Karpas-422 (cell line): Measurements from ENCODE around the gene MAN2A2. TPM values are rescaled to one million over a fixed set of nuclear protein-coding genes. Genes with fewer than 3 reads are reported as not detected.

Experiments used
- DNase-seq: peaks from one replicate; pipeline ENCODE4 v3.0.0-alpha.2; 2015
- H2AFZ ChIP-seq: fragments of 200-600 bp; sonication (generic); 2 replicates; pipeline ENCODE4 v1.6.1; 2014; ENCODE audit warnings: antibody characterized with exemption, low read length, mixed read lengths
- H3K27ac ChIP-seq: fragments of 200-600 bp; sonication (generic); 2 replicates; pipeline ENCODE4 v1.5.1; 2014; ENCODE audit warnings: mild to moderate bottlenecking, low read length, moderate library complexity
- H3K27me3 ChIP-seq: fragments of 200-600 bp; sonication (generic); 2 replicates; pipeline ENCODE4 v1.6.1; 2014; ENCODE audit warnings: low read length, mixed read lengths
- H3K36me3 ChIP-seq: fragments of 200-600 bp; sonication (generic); 2 replicates; pipeline ENCODE4 v1.6.1; 2014; ENCODE audit warnings: low read length, mixed read lengths; ENCODE audit not compliant: insufficient read depth
- H3K4me1 ChIP-seq: fragments of 200-600 bp; sonication (generic); 2 replicates; pipeline ENCODE4 v1.6.1; 2014; ENCODE audit warnings: mild to moderate bottlenecking, low read length, mixed read lengths
- H3K4me2 ChIP-seq: fragments of 200-600 bp; sonication (generic); 2 replicates; pipeline ENCODE4 v1.6.1; 2014; ENCODE audit warnings: low read length, low read depth, mild to moderate bottlenecking; ENCODE audit not compliant: poor library complexity, severe bottlenecking
- H3K4me3 ChIP-seq: fragments of 200-600 bp; sonication (generic); 2 replicates; pipeline ENCODE4 v1.5.1; 2014; ENCODE audit warnings: mild to moderate bottlenecking, antibody characterized with exemption, low read length, mixed read lengths
- H3K79me2 ChIP-seq: fragments of 200-600 bp; sonication (generic); 2 replicates; pipeline ENCODE4 v1.6.1; 2014; ENCODE audit warnings: mild to moderate bottlenecking, low read length, mixed read lengths
- H3K9ac ChIP-seq: fragments of 200-600 bp; sonication (generic); 2 replicates; pipeline ENCODE4 v1.6.0; 2014; ENCODE audit warnings: low read length
- H3K9me2 ChIP-seq: fragments of 200-600 bp; sonication (generic), shearing (Covaris generic); replicated peaks from 2 replicates; pipeline ENCODE4 v1.6.0; 2014; ENCODE audit warnings: mild to moderate bottlenecking, low read length, moderate library complexity; ENCODE audit not compliant: insufficient read depth
- H3K9me3 ChIP-seq: fragments of 300-700, 200-600 bp; sonication (generic); 2 replicates; pipeline ENCODE4 v1.6.1; 2014; ENCODE audit warnings: low read length, mixed read lengths
- H4K20me1 ChIP-seq: fragments of 200-600 bp; sonication (generic); 2 replicates; pipeline ENCODE4 v1.6.1; 2014; ENCODE audit warnings: mild to moderate bottlenecking, antibody characterized with exemption, low read length, low read depth; ENCODE audit not compliant: insufficient read depth
- total RNA-seq: library from RNA; depleted of rRNA; stranded (reverse); fragments of >200 nt; shearing (Covaris generic); gene quantifications from 2 replicates; pipeline ENCODE4 v1.2.3, GENCODE V29; 2014; ENCODE audit warnings: low replicate concordance

Gene MAN2A2
- total RNA-seq, 1 experiment from 2014 or later, result 60.8 TPM

DNA sequence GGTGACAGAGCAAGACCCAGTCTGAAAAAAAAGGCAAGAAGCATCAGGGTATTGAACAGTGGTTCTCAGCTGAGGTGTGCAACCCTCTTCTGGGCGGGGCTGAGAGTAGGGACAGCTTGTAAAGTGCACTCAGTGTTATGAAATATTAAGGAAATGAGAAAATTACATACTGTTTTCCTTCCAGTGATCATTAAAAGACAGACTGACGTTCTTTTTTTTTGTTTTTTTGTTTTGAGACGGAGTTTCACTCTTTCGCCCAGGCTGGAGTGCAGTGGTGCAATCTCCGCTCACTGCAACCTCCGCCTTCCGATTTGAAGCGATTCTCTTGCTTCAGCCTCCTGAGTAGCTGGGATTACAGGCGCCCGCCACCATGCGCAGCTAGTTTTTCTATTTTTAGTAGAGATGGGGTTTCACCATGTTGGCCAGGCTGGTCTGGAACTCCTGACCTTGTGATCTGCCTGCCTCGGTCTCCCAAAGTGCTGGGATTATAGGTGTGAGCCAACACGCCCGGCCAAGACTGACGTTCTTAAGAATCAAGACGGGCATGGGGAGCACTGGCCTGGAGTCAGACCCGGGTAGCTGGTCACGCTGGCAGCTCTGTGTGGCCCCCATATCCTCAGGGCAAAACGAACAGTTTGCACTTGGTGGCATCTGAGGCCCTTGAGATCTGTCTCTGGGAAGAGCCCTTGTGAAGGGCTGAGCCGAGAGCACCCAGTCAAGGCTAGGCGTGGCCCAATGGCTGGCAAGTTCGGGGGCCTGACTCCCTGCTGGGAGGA, 11.4 kb downstream of the MAN2A2 start:
- no peaks in the 10 kb centered on the region for H3K9me2 ChIP-seq
- H3K27ac ChIP-seq, result no peak overlapping the region
- DNase-seq, result no peak
- H4K20me1 ChIP-seq, result no peaks in the 10 kb centered on the region
- no peak overlapping the region for H3K9ac ChIP-seq
- no peak overlapping the region for H3K4me2 ChIP-seq
- H3K79me2 ChIP-seq, result no peaks in the 10 kb centered on the region
- no peaks in the 10 kb centered on the region for H3K36me3 ChIP-seq
- H3K9me3 ChIP-seq, result no peaks in the 10 kb centered on the region
- no peak overlapping the region for H3K4me3 ChIP-seq
- H2AFZ ChIP-seq, result no peak overlapping the region
- no peaks in the 10 kb centered on the region for H3K27me3 ChIP-seq
- H3K4me1 ChIP-seq, result no peaks in the 10 kb centered on the region

- Histone ChIP-seq H3K27ac (no peak overlapping the region), H3K4me2 (no peak overlapping the region), H3K9ac (no peak overlapping the region), H3K36me3 (no peaks in the 10 kb centered on the region), H4K20me1 (no peaks in the 10 kb centered on the region), H2AFZ (no peak overlapping the region), H3K4me3 (no peak overlapping the region), H3K9me2 (no peaks in the 10 kb centered on the region), H3K4me1 (no peaks in the 10 kb centered on the region), H3K27me3 (no peaks in the 10 kb centered on the region), H3K79me2 (no peaks in the 10 kb centered on the region), H3K9me3 (no peaks in the 10 kb centered on the region)
- no peak for DNase-seq
Observed at GRCh38 chr15:90915216-90915807, 12.2 kb downstream of the MAN2A2 start.

- no peak overlapping the region for H3K27ac ChIP-seq
- H3K4me1 ChIP-seq, result no peaks in the 10 kb centered on the region
- no peaks in the 10 kb centered on the region for H3K27me3 ChIP-seq
- H3K4me2 ChIP-seq, result no peak overlapping the region
- H4K20me1 ChIP-seq, result no peaks in the 10 kb centered on the region
- no peak overlapping the region for H2AFZ ChIP-seq
- no peaks in the 10 kb centered on the region for H3K36me3 ChIP-seq
- DNase-seq, result no peak
- H3K9me2 ChIP-seq, result no peaks in the 10 kb centered on the region
- H3K9me3 ChIP-seq, result no peaks in the 10 kb centered on the region
- no peak overlapping the region for H3K4me3 ChIP-seq
- no peak overlapping the region for H3K9ac ChIP-seq
- H3K79me2 ChIP-seq, result no peaks in the 10 kb centered on the region
Observed at GRCh38 chr15:90915808-90916440, 12.8 kb downstream of the MAN2A2 start.

DNA sequence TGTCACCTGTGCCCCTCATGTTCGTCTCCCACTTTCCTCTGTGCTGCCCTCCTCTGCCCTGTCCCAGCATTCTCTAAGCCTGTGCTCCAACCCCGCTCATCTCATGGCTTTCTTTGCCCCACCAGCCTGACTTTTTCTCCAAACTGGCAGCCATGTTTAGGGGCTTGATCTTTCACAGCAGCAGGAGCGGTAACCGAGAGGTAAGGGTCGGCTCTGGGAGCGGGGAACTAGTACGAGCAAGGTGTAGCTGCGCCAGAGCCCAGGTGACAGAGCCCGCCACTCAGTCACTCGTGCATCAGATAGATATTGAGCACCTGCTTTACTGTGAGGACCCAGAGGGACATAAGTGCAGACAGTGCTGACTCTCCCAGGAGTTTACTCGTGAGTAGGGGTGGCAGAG, 13.4 kb downstream of the MAN2A2 start:
- no peak overlapping the region for H3K4me3 ChIP-seq
- H3K9me3 ChIP-seq, result no peaks in the 10 kb centered on the region
- no peaks in the 10 kb centered on the region for H3K27me3 ChIP-seq
- no peaks in the 10 kb centered on the region for H3K36me3 ChIP-seq
- H4K20me1 ChIP-seq, result no peaks in the 10 kb centered on the region
- H3K27ac ChIP-seq, result no peak overlapping the region
- no peak overlapping the region for H2AFZ ChIP-seq
- no peaks in the 10 kb centered on the region for H3K79me2 ChIP-seq
- no peak overlapping the region for H3K9ac ChIP-seq
- no peaks in the 10 kb centered on the region for H3K9me2 ChIP-seq
- no peak for DNase-seq
- no peak overlapping the region for H3K4me2 ChIP-seq
- H3K4me1 ChIP-seq, result no peaks in the 10 kb centered on the region

DNA sequence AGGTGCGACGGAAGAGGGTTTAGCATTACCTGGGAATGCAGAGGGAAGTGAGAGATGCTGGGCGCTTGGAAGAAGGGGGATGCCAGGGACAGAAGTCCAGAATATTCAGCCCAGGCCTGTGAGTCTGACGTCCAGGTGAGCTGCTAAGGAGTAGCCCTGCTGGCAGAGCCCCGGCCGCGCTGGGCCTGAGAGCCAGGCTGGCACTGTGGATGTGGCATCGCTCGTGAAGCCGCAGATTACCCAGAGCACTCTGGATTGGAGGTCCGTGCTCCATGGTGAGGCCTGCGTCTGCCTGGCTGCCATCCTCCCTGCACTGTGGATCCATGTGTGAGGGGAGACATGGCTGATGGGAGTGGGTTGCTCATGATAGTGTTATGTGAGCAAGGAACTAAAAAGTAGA, 14.5 kb downstream of the MAN2A2 start:
- Histone ChIP-seq H2AFZ (no peak overlapping the region), H3K4me3 (no peak overlapping the region), H3K4me1 (no peaks in the 10 kb centered on the region), H3K27ac (no peak overlapping the region), H3K27me3 (no peaks in the 10 kb centered on the region), H3K9ac (no peak overlapping the region), H3K9me3 (no peaks in the 10 kb centered on the region), H3K36me3 (no peaks in the 10 kb centered on the region), H4K20me1 (no peaks in the 10 kb centered on the region), H3K9me2 (no peaks in the 10 kb centered on the region), H3K4me2 (no peak overlapping the region), H3K79me2 (no peaks in the 10 kb centered on the region)
- no peak for DNase-seq

- Histone ChIP-seq H3K9ac (no peak overlapping the region), H2AFZ (no peak overlapping the region), H3K9me3 (no peaks in the 10 kb centered on the region), H3K27ac (no peak overlapping the region), H3K27me3 (no peaks in the 10 kb centered on the region), H3K4me3 (no peak overlapping the region), H3K9me2 (no peaks in the 10 kb centered on the region), H3K79me2 (no peaks in the 10 kb centered on the region), H4K20me1 (no peaks in the 10 kb centered on the region), H3K4me1 (no peaks in the 10 kb centered on the region), H3K4me2 (no peak overlapping the region), H3K36me3 (no peaks in the 10 kb centered on the region)
- no peak for DNase-seq
Observed at GRCh38 chr15:90918034-90918788, 15.1 kb downstream of the MAN2A2 start.

- H3K9me2 ChIP-seq, result no peaks in the 10 kb centered on the region
- H3K36me3 ChIP-seq, result no peaks in the 10 kb centered on the region; the same call in 1 of the 2 replicates
- H2AFZ ChIP-seq, result no peak overlapping the region
Observed at GRCh38 chr15:90918835-90919234, 15.7 kb downstream of the MAN2A2 start.

DNA sequence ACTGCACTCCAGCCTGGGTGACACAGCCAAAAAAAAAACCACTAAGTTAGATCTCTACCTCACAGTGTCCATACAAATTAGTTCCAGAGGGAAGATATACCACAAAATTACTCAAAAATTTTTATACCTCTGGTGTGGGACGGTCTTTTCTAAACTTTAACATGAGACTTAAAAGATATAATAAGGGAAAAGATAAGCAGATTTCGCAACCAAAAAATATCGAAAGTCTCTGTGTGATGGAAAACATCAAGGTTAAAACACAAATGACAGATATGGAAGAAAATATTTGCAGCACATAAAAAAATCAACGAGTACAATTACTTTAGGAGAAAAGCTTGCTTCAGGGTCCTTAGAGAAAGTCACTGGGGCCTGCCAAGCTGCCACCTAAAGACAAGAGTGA, 18.8 kb downstream of the MAN2A2 start:
- Histone ChIP-seq H3K4me2 (no peak overlapping the region), H3K4me3 (no peak overlapping the region), H3K4me1 (peaks cover 3% of the 10 kb centered on the region; the same call in 1 of the 2 replicates), H4K20me1 (no peaks in the 10 kb centered on the region), H3K36me3 (no peaks in the 10 kb centered on the region; the same call in 1 of the 2 replicates), H3K9ac (no peak overlapping the region), H3K27ac (no peak overlapping the region), H3K79me2 (no peaks in the 10 kb centered on the region), H2AFZ (no peak overlapping the region), H3K9me3 (no peaks in the 10 kb centered on the region), H3K27me3 (no peaks in the 10 kb centered on the region), H3K9me2 (no peaks in the 10 kb centered on the region)
- DNase-seq, result no peak

More at GRCh38 chr15:90918835-90919234, 15.7 kb downstream of the MAN2A2 start:
- Histone ChIP-seq H3K4me3 (no peak overlapping the region), H3K4me2 (no peak overlapping the region), H4K20me1 (no peaks in the 10 kb centered on the region), H3K27me3 (no peaks in the 10 kb centered on the region), H3K9me3 (no peaks in the 10 kb centered on the region), H3K9ac (no peak overlapping the region), H3K79me2 (no peaks in the 10 kb centered on the region), H3K27ac (no peak overlapping the region), H3K4me1 (no peaks in the 10 kb centered on the region)
- no peak for DNase-seq
